Measurements from ENCODE around the gene B3GAT3.
A peak's percentile ranks its signal among the peaks of the same experiment; 100 is the strongest.

GRCh38 chr11:62573592-62574362 lies 48.0 kb downstream of the B3GAT3 start, which contains the start of gene EEF1G:
- peak; percentile 49 for TF ChIP-seq POLR2A (IDR thresholded peaks at IDR 0.05; ENCODE audit: low read depth)
- TF ChIP-seq EP300 (IDR thresholded peaks at IDR 0.05), result no peak

Measured in esophagus muscularis mucosa (tissue), 2 donors.